ENCODE measurements around the gene PAPPA.
A peak's percentile ranks its signal among the peaks of the same experiment; 100 is the strongest.

PAPPA gene

GRCh38 chr9:116196806-116197205 lies 43.2 kb downstream of the PAPPA start:
- no peak for TF ChIP-seq EZH2 (IDR thresholded peaks at IDR 0.05)
- TF ChIP-seq FOXP2 (optimal IDR thresholded peaks at IDR 0.05; ENCODE audit: control extremely low read depth, extremely low read length, insufficient read depth), result no peak
- no peak for TF ChIP-seq POLR2AphosphoS5 (IDR thresholded peaks at IDR 0.05; ENCODE audit: borderline replicate concordance, low read depth, low read length)
- Histone ChIP-seq H3K9ac (ENCODE audit: insufficient read length) (no peak overlapping the region), H3K36me3 (ENCODE audit: insufficient read depth, low read length) (peaks cover 99% of the 10 kb centered on the region), H3K27ac (no peak overlapping the region), H3K9me3 (ENCODE audit: low read depth, low read length) (no peaks in the 10 kb centered on the region), H3K4me3 (no peak overlapping the region)
- DNase-seq (ENCODE audit: low read depth, low spot score), result no peak

DNA sequence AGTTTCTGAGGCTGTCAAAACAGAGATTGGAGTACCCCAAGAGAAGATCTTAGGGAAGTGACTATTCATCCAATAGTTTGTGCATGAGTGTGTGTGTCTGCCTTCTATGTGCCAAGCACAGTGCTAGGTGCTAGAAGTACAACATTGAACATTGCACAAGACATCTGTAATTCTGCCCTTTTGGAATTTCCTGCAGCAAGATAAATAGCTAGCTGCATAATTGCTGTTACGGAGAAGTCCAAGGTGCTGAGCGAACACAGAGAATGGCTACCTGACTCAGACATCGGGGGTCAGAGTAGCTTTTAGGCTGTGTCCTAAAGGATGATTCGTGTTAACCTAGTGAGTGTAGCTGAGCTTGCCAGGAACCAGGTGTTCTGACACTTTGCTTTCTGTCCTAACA lies 44.8 kb downstream of the PAPPA start:
- H3K27ac ChIP-seq, result no peak overlapping the region
- H3K9ac ChIP-seq (ENCODE audit: insufficient read length), result no peak overlapping the region
- peaks cover 100% of the 10 kb centered on the region for H3K36me3 ChIP-seq (ENCODE audit: insufficient read depth, low read length)
- H3K9me3 ChIP-seq (ENCODE audit: low read depth, low read length), result no peaks in the 10 kb centered on the region
- H3K4me3 ChIP-seq, result no peak overlapping the region
- DNase-seq (ENCODE audit: low read depth, low spot score), result no peak
- TF ChIP-seq EZH2 (IDR thresholded peaks at IDR 0.05), result no peak

DNA sequence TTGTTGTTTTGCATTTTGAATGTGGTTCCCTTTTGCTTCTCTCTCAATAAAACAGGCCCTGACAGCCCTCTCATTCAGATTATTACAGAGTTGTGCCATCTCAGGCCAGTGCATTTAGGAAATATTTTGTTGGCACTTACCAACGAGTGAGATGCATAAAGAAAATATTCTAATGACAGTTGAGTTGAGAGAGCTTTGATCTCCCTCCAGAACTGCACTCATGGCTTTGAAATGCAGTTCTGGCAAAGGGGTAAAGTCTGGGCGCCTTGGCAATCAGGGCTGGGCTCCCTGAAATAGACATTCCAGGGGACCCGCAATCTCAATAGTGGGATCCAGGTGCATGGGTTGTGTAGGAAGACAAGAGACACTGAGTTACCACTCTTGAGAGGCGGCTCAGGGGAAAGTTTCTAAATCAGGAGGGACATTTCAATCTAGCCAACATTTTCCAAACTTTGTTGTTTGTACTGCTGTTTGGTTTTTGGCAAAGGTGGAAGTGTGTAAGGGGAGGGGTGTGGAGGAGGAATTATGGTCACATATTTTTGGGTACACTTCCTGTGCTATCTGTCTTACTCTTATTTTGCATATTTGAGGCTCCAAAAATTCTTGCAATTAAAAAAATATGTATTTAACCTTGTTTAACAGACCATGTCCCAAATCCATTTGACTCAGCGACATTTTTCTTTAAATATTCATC lies 48.8 kb downstream of the PAPPA start:
- TF ChIP-seq FOXP2 (optimal IDR thresholded peaks at IDR 0.05; ENCODE audit: control extremely low read depth, extremely low read length, insufficient read depth) (no peak), EZH2 (IDR thresholded peaks at IDR 0.05) (no peak), POLR2AphosphoS5 (IDR thresholded peaks at IDR 0.05; ENCODE audit: borderline replicate concordance, low read depth, low read length) (no peak)
- no peak for DNase-seq (ENCODE audit: low read depth, low spot score)
- Histone ChIP-seq H3K9ac (ENCODE audit: insufficient read length) (no peak overlapping the region), H3K9me3 (ENCODE audit: low read depth, low read length) (no peaks in the 10 kb centered on the region), H3K36me3 (ENCODE audit: insufficient read depth, low read length) (peaks cover 100% of the 10 kb centered on the region), H3K27ac (peak overlapping the region; percentile 33; the same call in 1 of the 2 replicates), H3K4me3 (no peak overlapping the region)

DNA sequence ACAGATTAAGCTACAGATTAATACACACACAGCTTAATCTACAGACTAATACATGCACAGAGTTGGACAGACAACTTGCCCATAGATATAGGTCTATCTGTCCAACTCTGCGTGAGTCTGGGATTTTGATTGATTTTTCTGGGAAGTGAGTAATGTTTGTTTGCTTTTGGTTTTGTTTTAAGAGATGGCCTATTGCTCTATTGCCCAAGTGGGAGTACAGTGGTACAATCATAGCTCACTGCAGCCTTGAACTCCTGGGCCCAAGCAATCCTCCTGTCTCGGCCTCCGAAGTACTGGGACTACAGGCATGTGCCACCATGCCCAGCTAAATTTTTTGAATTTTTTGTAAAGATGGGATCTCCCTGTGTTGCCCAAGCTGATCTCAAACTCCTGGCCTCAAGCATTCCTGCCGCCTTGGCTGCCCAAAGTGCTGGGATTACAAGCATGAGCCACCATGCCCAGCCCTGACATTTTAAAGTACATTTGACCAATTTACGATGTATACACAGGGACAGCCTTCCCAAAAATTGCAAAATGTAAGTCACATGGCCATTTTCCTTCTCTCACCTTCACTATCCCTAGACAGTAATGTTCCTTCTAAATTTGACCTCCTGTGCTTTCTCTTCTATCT lies 50.8 kb downstream of the PAPPA start:
- peak overlapping the region; percentile 51 for H3K27ac ChIP-seq
- DNase-seq (ENCODE audit: low read depth, low spot score), result no peak
- H3K4me3 ChIP-seq, result no peak overlapping the region
- no peak overlapping the region for H3K9ac ChIP-seq (ENCODE audit: insufficient read length)
- no peaks in the 10 kb centered on the region for H3K9me3 ChIP-seq (ENCODE audit: low read depth, low read length)
- peaks cover 100% of the 10 kb centered on the region for H3K36me3 ChIP-seq (ENCODE audit: insufficient read depth, low read length)
- TF ChIP-seq EZH2 (IDR thresholded peaks at IDR 0.05), result no peak
- no peak for TF ChIP-seq FOXP2 (optimal IDR thresholded peaks at IDR 0.05; ENCODE audit: control extremely low read depth, extremely low read length, insufficient read depth)
- TF ChIP-seq POLR2AphosphoS5 (IDR thresholded peaks at IDR 0.05; ENCODE audit: borderline replicate concordance, low read depth, low read length), result no peak

DNA sequence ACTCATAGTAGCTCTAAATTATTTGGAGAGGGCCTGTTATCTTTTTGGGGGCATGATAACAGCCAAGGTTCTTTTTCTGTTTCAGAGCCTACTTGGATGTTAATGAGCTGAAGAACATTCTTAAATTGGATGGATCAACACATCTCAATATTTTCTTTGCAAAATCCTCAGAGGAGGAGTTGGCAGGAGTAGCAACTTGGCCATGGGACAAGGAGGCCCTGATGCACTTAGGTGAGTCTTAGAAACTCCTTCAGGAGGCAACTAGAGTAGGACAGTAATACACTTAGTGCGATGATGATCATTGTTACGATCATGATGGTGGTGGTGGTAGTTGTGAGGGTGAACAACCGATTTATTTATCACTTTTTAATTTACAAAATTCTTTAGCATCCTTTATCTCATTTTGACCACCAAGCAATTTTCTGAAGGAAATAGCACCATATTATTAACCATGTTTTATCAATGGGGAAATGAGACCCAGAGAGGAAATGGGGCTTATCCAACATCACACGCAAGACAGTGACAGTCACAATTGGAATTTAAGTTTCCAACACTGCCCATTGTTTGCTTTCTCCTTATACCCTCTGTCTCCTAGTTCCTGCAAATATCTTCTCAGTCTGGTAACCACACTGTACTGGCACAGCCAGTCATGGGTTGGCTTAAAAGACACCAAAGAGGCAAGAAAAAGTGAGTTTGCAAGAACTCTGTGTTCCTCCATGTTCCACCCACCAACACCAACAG lies 54.0 kb downstream of the PAPPA start:
- H3K27ac ChIP-seq, result peak overlapping the region; percentile 52
- no peak for DNase-seq (ENCODE audit: low read depth, low spot score)
- H3K4me3 ChIP-seq, result no peak overlapping the region

GRCh38 chr9:116208417-116209232 lies 55.0 kb downstream of the PAPPA start:
- Histone ChIP-seq H3K9ac (ENCODE audit: insufficient read length) (no peak overlapping the region), H3K27ac (peak overlapping the region; percentile 60), H3K9me3 (ENCODE audit: low read depth, low read length) (no peaks in the 10 kb centered on the region), H3K36me3 (ENCODE audit: insufficient read depth, low read length) (peaks cover 100% of the 10 kb centered on the region), H3K4me3 (no peak overlapping the region)
- no peak for DNase-seq (ENCODE audit: low read depth, low spot score)
- TF ChIP-seq FOXP2 (optimal IDR thresholded peaks at IDR 0.05; ENCODE audit: control extremely low read depth, extremely low read length, insufficient read depth) (no peak), EZH2 (IDR thresholded peaks at IDR 0.05) (no peak), POLR2AphosphoS5 (IDR thresholded peaks at IDR 0.05; ENCODE audit: borderline replicate concordance, low read depth, low read length) (no peak)

More for the DNA sequence above, 54.0 kb downstream of the PAPPA start:
- TF ChIP-seq POLR2AphosphoS5 (IDR thresholded peaks at IDR 0.05; ENCODE audit: borderline replicate concordance, low read depth, low read length) (no peak), FOXP2 (optimal IDR thresholded peaks at IDR 0.05; ENCODE audit: control extremely low read depth, extremely low read length, insufficient read depth) (no peak), EZH2 (IDR thresholded peaks at IDR 0.05) (no peak)
- Histone ChIP-seq H3K9me3 (ENCODE audit: low read depth, low read length) (no peaks in the 10 kb centered on the region), H3K36me3 (ENCODE audit: insufficient read depth, low read length) (peaks cover 100% of the 10 kb centered on the region), H3K9ac (ENCODE audit: insufficient read length) (no peak overlapping the region)

GRCh38 chr9:116209414-116210116 lies 56.0 kb downstream of the PAPPA start:
- H3K27ac ChIP-seq, result peak overlapping the region; percentile 60
- H3K4me3 ChIP-seq, result no peak overlapping the region
- TF ChIP-seq POLR2AphosphoS5 (IDR thresholded peaks at IDR 0.05; ENCODE audit: borderline replicate concordance, low read depth, low read length) (no peak), FOXP2 (optimal IDR thresholded peaks at IDR 0.05; ENCODE audit: control extremely low read depth, extremely low read length, insufficient read depth) (no peak)
- no peak overlapping the region for H3K9ac ChIP-seq (ENCODE audit: insufficient read length)
- no peaks in the 10 kb centered on the region for H3K9me3 ChIP-seq (ENCODE audit: low read depth, low read length)
- H3K36me3 ChIP-seq (ENCODE audit: insufficient read depth, low read length), result peaks cover 100% of the 10 kb centered on the region
- no peak for DNase-seq (ENCODE audit: low read depth, low spot score)
